GM12864 (cell line): ENCODE data around the gene ITGB6.

Experiments
- DNase-seq: peaks from one replicate; pipeline ENCODE4 v3.0.0-alpha.2; 2011; ENCODE audit warnings: low read depth
- H3K4me3 ChIP-seq: 2 replicates; pipeline ENCODE4 v1.5.1; 2011; ENCODE audit warnings: mild to moderate bottlenecking, low read depth, low read length, control low read depth
- TF ChIP-seq, protein P1 (sequence below): IDR thresholded peaks from 2 replicates; pipeline ENCODE4 v1.5.1; 2011; ENCODE audit warnings: low read depth, mild to moderate bottlenecking, moderate library complexity, low read length, control low read depth, inconsistent platforms; ENCODE audit errors: missing control alignments

Gene ITGB6

GRCh38 chr2:160076914-160077313 is 123.2 kb downstream of the ITGB6 start:
- H3K4me3 ChIP-seq = no peak overlapping the region
- TF ChIP-seq, protein P1, sequence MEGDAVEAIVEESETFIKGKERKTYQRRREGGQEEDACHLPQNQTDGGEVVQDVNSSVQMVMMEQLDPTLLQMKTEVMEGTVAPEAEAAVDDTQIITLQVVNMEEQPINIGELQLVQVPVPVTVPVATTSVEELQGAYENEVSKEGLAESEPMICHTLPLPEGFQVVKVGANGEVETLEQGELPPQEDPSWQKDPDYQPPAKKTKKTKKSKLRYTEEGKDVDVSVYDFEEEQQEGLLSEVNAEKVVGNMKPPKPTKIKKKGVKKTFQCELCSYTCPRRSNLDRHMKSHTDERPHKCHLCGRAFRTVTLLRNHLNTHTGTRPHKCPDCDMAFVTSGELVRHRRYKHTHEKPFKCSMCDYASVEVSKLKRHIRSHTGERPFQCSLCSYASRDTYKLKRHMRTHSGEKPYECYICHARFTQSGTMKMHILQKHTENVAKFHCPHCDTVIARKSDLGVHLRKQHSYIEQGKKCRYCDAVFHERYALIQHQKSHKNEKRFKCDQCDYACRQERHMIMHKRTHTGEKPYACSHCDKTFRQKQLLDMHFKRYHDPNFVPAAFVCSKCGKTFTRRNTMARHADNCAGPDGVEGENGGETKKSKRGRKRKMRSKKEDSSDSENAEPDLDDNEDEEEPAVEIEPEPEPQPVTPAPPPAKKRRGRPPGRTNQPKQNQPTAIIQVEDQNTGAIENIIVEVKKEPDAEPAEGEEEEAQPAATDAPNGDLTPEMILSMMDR = no peak
- DNase-seq = no peak

DNA sequence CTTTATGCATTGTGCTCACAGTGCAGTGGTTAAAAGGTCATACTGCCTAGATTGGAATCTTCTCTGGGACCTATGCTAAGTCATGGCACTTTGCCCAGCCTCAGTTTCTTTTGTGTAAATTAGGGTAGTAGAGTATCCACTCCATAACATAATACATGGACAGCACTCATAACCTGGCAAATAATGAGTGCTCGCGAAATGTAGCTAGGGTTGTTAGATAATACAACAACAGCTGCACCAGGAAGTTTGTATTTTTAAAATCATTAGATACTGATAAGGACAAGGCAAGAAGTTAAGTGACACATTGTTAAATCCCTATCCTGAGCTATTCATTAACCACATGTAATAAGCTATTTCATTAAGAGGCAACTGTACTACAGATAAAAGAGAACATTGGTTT is 123.8 kb downstream of the ITGB6 start:
- TF ChIP-seq, protein P1 = no peak
- DNase-seq = no peak
- no peak overlapping the region for H3K4me3 ChIP-seq

DNA sequence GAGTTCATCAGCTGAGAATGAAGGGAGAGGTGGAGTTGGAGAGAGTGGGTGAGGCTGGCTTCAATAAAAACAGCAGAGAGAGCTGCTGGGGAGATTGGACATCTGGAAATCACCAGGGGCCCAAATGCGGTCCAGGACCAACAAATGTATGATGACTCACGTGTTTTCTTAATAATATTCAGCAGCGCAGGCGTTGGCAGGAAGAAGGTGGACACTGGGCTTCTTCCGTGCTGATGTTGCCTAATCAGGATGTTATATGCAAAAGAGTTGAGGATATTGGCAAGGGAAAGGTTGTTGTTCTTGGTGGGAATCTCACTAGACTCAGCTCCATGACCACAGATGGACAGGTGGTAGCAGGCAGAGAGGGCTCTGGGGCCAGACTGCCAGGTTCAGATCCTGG is 124.9 kb downstream of the ITGB6 start:
- no peak for DNase-seq
- TF ChIP-seq, protein P1 = no peak
- no peak overlapping the region for H3K4me3 ChIP-seq

DNA sequence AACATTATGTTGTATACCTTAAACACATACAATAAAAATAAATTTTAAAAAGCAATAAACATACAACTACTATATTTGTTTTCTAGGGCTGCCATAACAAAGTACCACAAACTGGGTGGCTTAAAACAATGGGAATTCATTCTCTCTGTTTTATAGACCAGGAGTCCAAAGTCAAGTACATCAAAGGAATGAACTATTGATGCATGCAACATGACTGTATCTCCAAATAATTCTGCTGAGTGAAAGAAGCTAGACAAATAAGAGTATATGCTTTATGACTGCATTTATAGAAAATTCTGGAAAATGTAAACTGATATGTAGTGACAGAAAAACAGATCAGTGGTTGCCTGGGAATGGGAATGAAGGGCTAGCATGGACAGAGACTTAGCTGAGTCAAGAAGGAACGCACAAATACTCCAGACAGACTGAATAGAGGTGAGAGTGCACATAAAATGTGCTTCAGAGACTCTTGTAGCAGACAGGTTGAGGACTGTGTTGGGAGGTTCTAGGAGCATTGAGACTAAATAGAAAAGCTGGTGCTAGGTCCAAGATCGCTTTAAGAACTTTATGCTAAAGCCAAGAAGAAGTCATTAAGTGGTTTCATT is 126.7 kb downstream of the ITGB6 start:
- no peak for DNase-seq
- no peak overlapping the region for H3K4me3 ChIP-seq
- TF ChIP-seq, protein P1 = no peak

DNA sequence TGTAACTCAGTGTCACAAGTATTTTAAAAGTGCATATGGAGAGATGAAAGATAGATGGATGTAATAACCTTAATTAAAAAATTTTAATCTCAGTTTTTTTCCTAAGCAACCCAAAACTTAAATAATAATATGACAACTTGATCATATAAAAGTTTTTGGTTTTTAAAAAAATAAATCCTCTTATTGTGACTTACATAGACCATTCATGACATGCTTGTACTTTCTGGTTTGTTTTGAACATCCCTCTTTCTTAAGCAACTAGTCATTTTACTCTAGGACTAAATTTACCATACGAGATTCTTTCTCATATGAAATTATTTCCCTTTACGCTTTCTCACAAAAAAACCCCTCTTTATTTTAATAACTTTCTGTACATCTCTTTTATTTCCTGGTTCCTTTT is 131.2 kb downstream of the ITGB6 start:
- no peak for DNase-seq
- H3K4me3 ChIP-seq = no peak overlapping the region
- TF ChIP-seq, protein P1 = no peak

GRCh38 chr2:160064916-160065315 is 135.2 kb downstream of the ITGB6 start:
- H3K4me3 ChIP-seq = no peak overlapping the region
- TF ChIP-seq, protein P1 = no peak
- DNase-seq = no peak

- TF ChIP-seq, protein P1 = no peak
- no peak for DNase-seq
- no peak overlapping the region for H3K4me3 ChIP-seq
Measured at GRCh38 chr2:160063879-160064612, 136.0 kb downstream of the ITGB6 start.
